NOMO-1 treated with DMSO at 0.1 percent for 48 hours (cell line): ENCODE measurements around the gene SELENOT.
"Not testable (repeated sequence)": the region's sequence is repeated elsewhere in the genome, so short reads cannot be mapped to it uniquely, and the experiment has no call there.

Source experiments
- DNase-seq: peaks from one replicate; lab custom pipeline; 2025; ENCODE audit not compliant: unreplicated experiment; lab: John Stamatoyannopoulos, UW

The SELENOT gene

GRCh38 chr3:150607267-150608065 lies 4.3 kb downstream of the SELENOT start:
- DNase-seq = no peak

GRCh38 chr3:150609988-150610387 lies 6.9 kb downstream of the SELENOT start:
- no peak for DNase-seq

- no peak for DNase-seq
These were observed 7.7 kb downstream of the SELENOT start for GRCh38 chr3:150610785-150611184.

GRCh38 chr3:150611666-150612065 lies 8.5 kb downstream of the SELENOT start:
- no peak for DNase-seq

- DNase-seq = no peak
These were observed 9.4 kb downstream of the SELENOT start for GRCh38 chr3:150612494-150612893.

- no peak for DNase-seq
These were observed 9.9 kb downstream of the SELENOT start for GRCh38 chr3:150613034-150613433.

GRCh38 chr3:150613709-150614480 lies 10.8 kb downstream of the SELENOT start:
- no peak for DNase-seq

GRCh38 chr3:150620002-150620689 lies 17.0 kb downstream of the SELENOT start:
- no peak for DNase-seq

GRCh38 chr3:150622955-150623354 lies 19.8 kb downstream of the SELENOT start:
- DNase-seq = not testable (repeated sequence)

GRCh38 chr3:150623945-150624344 lies 20.8 kb downstream of the SELENOT start:
- DNase-seq = no peak

- no peak for DNase-seq
These were observed 23.2 kb downstream of the SELENOT start for GRCh38 chr3:150626148-150626930.

GRCh38 chr3:150627557-150627956 lies 24.4 kb downstream of the SELENOT start:
- DNase-seq = no peak

GRCh38 chr3:150631515-150632221 lies 28.5 kb downstream of the SELENOT start:
- no peak for DNase-seq

GRCh38 chr3:150635076-150635475 lies 32.0 kb downstream of the SELENOT start:
- no peak for DNase-seq

- DNase-seq = peak; percentile 46
These were observed 32.4 kb downstream of the SELENOT start for GRCh38 chr3:150635526-150635925.

- DNase-seq = no peak
These were observed 33.1 kb downstream of the SELENOT start for GRCh38 chr3:150636258-150636657.

- no peak for DNase-seq
These were observed 36.1 kb downstream of the SELENOT start for GRCh38 chr3:150639262-150639661.

- no peak for DNase-seq
These were observed 37.1 kb downstream of the SELENOT start for GRCh38 chr3:150640256-150640655.

- no peak for DNase-seq
These were observed 50.0 kb downstream of the SELENOT start for GRCh38 chr3:150653110-150653561.

GRCh38 chr3:150656316-150656715 lies 53.2 kb downstream of the SELENOT start:
- DNase-seq = peak; percentile 34
